ENCODE measurements around the gene AIRE. TPM values are rescaled to one million over a fixed set of nuclear protein-coding genes. Genes with fewer than 3 reads are reported as not detected.
"Not testable (repeated sequence)": the region's sequence is repeated elsewhere in the genome, so short reads cannot be mapped to it uniquely, and the experiment has no call there.

AIRE gene
- total RNA-seq, 1 experiment from 2014 or later = not detected

GRCh38 chr21:44265734-44266270 lies 19.9 kb upstream of the AIRE start:
- no peak for DNase-seq (ENCODE audit: low read depth)

DNA sequence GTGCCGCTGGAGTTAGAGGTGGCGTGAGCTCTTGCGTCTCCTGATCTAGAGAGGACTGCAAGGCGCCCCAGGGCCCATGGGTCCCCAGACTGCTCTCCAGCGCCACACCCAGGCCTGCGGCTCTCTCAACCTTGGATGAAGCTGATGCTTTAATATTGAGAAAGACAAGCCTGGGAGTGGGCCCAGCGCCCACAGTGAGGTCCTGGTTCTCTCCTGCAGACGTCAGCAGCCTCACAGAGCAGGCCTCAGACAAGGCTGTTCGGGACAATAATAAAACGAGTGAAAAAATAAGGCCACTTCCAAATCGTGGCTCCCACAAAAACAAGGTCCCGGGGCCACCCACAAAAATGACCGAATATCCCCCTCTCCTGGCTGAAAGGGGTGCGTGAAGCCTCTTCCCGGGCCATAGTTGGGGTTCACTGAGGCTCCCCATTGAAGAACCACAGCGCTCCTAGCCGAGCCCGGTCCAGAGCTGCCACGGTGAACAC lies 18.0 kb upstream of the AIRE start:
- no peak for DNase-seq (ENCODE audit: low read depth)

DNA sequence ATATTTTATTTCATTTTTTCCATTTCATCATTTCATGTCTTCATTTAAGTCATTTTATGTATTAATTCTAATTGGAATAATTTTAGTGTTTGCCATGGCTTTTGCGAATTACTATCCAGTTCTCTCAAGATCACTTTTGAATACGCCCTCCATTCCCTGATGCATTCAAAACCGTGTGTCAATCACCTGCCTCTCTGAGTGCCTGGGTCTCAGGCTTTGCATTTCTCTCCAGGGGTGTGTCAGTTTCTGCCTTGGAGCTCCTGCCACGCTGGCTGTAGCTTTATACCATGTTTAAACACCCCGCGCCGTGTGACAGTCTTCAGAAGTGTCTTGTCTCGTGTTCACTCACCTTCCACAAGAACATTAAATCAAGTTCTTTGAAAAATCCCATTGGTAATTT lies 16.6 kb upstream of the AIRE start:
- DNase-seq (ENCODE audit: low read depth) = no peak

DNA sequence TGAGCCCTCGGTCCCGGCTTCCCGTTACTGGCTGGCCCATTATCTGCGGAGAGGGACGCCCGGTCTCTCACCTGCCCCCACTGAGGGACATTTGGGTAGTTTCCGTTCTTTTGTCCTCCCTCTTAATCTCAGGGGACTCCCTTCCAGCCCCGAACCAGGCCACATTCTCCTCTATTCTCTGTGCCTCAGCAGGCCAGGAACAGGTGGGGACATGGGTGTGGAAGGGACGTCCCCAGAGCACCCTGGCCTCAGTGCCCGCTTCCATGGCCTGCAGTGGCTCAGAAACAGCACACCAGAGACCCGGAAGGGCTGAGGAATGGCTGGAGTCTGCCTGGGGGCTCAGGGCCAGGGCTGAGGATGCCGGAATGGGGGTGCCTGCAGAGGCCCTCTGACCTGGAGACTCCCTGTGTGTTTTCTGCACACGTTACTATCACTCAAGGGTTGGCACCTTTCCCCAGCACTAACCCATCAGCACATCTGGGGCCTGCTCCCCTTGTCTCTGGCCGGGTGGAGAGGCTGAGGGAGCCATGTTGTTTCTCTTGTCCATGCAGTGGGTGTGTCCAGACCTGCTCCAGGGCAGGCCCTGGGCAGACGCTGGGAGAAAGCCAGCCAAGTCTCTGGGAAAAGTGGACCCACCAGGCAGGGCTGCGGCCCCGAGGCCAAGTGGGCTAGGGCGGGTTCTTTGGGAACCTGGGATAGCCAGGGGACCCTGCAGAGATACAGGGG lies 14.0 kb upstream of the AIRE start:
- DNase-seq (ENCODE audit: low read depth) = no peak

- no peak for DNase-seq (ENCODE audit: low read depth)
Observed at GRCh38 chr21:44272284-44272858, 13.3 kb upstream of the AIRE start.

DNA sequence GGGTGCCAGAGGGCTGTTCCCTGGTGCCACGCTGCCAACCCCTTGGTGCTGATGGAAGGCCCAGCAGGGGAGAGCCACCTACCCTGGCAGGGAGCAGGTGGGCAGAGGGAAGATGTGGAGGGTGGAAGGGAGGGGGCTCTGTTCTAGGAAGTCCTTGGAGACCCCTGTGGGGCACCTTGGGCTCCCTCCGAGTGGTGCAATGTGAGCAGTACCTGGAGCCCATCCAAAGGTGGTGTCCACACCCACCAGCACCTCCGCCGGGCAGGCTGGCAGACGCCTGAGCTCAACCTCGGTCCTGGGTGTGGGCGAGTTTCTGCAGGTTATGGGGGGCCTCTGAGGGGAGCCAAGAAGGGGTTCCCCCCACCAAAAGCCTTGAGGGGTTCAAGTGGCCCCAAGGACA lies 12.6 kb upstream of the AIRE start:
- no peak for DNase-seq (ENCODE audit: low read depth)

DNA sequence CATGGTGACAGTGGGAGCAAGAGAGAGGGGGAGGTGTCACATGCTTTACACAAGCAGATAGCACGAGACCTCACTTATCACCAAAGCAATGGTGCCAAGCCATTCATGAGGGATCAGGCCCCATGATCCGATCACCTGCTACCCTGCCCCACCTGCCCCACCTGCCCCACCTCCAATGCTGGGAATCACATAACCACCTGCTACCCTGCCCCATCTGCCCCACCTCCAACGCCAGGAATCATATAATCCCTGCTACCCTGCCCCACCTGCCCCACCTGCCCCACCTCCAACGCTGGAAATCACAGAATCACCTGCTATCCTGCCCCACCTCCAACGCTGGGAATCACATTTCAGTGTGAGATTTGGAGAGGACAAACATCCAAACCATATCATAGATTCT lies 10.6 kb upstream of the AIRE start:
- no peak for DNase-seq (ENCODE audit: low read depth)

DNA sequence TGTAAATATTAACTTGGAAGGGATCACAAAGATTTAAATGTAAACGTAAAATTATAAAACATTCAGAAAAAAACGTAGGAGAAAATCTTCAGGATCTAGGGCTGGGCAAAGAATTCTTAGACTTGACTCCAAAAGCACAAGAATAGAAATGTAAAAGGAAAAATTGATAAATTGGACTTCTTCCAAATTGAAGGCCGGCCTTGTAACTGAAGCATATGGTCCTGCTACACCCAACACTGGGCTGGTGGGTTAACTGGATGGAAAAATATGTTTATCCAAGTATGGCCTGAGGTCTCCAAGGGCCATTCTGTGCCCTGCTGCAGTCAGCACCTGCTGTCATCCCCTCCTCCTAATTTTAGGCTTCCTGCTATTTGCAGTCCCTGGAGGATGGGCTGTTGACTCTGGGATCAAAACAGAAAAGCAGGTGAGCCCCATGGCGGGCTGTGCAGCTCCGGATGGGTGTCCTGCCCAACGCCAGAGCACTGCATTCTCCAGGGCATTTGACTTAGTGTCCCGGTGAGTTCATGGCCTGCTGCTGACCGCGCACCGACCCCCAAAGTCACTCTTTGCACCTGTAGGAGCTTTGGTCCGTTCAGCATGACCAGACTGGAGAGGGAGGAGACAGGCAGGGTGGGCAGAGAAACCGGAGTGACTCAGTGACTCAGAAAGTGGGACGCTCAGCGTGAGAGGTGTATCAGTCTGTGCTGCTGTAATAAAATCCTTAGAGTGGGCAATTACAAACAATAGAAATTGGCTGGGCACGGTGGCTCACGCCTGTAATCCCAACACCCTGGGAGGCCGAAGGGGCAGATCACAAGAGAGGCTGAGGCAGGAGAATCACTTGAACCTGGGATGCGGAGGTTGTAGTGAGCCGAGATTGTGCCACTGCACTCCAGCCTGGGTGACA lies 6.1 kb upstream of the AIRE start:
- DNase-seq (ENCODE audit: low read depth) = no peak

- DNase-seq (ENCODE audit: low read depth) = no peak
Observed at GRCh38 chr21:44281801-44282200, 3.9 kb upstream of the AIRE start.

DNA sequence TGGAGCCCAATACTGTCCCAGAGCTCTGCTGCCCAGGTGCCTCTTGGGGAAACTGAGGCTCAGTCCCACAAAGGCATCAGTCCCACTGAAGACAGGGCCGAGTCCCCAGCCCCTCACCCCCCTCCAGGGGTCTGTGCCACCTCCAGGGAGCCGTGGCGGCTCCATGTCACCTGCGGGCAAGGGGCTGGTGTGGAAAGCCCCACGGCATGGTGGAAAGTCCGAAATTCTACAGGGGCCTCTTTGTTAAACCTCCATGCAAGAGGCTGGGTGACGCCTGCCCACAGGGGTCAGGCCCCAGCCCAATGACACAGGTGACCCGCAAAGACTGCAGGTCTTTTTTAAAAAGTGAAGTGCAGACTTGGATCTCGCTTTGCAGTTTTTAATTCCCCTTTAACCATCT lies 3.3 kb upstream of the AIRE start:
- DNase-seq (ENCODE audit: low read depth) = no peak

DNA sequence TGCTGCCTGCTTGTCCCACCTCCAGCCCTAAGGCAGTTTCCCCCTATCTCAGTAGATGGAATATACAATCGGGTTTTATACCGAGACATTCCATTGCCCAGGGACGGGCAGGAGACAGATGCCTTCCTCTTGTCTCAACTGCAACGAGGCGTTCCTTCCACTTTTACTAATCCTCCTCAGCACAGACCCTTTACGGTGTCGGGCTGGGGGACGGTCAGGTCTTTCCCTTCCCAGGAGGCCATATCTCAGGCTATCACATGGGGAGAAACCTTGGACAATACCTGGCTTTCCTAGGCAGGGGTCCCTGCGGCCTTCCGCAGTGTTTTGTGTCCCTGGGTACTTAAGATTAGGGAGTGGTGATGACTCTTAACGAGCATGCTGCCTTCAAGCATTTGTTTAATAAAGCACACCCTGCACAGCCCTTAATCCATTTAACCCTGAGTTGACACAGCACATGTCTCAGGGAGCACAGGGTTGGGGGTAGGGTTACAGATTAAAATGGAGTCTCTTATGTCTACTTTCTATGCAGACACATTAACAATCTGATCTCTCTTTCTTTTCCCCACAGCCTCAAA lies 2.4 kb upstream of the AIRE start:
- DNase-seq (ENCODE audit: low read depth) = not testable (repeated sequence)

DNA sequence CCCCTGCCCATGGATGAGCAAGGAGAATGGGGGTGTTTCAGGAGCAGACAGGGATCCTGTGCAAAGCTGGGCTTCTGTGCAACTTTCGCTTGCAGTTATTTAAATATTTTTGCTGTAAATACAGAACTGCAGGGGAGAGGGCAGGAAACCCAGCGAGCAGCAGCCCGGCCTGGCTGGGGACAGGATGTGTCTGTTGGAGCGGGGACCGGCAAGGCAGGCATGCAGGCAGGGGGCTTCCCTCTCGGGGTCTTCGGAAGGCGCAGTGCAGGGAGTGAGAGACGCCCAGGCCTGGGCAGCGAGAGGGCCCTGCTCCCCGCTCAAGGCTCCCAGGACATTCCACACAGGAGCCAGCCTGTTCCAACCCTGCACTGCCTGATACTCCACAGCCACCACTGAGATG lies 1.7 kb upstream of the AIRE start:
- no peak for DNase-seq (ENCODE audit: low read depth)

DNA sequence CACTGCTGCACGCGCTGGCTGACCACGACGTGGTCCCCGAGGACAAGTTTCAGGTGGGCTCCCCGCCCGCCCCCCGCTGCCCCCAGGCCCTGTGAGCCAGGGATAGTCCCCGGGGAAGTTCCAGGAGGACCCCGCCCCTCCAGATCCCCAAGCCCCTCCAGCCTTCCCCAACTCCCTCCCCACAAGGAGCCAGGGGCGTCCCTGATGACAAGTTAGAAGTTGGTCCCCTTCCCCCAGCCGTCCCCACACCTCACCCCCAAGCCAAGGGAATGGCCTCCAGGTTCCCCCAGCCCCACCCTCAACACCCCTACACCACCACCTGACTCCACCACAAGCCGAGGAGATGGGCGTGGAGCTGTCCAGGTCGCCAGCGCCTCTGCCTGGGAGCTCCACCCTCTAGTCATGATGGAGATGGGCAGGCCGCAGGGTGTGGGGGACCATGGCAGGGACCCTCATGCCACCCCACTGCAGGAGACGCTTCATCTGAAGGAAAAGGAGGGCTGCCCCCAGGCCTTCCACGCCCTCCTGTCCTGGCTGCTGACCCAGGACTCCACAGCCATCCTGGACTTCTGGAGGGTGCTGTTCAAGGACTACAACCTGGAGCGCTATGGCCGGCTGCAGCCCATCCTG lies 525 bp downstream of the AIRE start:
- no peak for DNase-seq (ENCODE audit: low read depth)

DNA sequence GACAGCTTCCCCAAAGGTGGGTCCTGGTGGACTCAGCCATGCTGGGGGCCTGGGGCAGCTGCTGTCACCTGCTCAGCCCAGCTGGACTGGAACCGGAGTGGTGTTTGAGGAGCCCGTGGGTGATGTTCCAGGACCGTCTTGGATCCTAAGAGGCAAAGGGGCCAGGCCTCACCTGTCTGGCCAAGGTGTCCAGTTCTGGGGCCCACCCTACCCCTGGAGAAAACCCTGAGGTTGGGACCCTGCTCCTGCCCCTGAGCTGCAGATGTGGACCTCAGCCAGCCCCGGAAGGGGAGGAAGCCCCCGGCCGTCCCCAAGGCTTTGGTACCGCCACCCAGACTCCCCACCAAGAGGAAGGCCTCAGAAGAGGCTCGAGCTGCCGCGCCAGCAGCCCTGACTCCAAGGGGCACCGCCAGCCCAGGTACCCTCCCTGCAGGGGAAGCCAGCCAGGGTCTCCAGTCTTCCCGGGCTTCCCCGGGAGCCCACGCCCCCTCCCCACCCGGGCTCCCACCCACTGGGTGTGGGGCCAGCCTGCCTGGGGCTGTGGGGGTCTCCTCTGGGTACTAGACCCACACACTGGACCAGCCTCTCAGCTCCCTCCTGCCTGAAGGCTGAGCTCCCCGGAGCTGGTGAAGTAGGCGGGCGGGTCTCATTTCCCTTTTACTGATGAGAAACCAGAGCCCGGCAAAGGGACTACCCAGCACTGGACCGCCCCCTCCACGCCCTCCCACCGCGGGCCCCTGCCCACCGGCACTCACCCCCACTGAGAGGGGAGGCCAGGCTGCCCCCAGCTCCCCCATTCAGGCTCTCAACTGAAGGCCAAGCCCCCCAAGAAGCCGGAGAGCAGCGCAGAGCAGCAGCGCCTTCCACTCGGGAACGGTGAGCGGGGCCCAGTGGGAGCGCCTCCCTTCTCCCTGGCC lies 1.3 kb downstream of the AIRE start:
- no peak for DNase-seq (ENCODE audit: low read depth)

DNA sequence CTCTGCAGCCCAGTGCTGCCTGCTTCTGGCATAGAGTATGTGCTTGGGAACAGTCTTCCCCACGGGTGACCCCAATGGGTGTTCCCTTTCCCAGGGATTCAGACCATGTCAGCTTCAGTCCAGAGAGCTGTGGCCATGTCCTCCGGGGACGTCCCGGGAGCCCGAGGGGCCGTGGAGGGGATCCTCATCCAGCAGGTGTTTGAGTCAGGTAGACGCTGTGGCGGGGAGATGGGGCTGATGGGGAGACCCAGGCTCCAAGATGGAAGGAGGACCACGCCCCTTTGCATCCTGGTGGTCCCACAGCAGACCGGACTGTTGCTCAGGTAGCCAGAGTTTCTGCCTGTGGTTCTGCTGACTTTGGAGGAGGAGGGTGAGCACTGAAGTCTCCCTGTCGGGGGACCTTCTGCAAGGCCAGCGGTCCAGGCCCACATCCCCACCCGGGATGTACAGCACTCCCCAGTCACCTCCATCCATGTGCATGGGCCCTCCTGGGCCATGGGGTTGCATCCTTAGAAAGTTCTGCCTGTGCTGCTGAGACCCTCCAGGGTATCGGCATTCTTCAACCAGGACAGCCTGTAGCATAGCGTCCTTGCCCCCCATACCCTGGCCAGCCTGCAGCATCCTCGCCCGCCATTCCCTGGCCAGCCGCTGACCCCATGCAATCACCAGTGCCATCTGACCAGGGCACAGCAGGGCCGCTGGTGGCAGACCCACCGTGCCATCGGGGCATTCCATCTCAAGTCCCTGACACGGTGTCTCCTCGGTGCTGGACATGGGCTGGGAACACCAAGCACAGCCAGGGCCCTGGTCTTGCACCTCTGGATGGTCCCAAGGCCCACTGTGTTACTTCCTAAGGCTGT lies 2.8 kb downstream of the AIRE start:
- DNase-seq (ENCODE audit: low read depth) = no peak

DNA sequence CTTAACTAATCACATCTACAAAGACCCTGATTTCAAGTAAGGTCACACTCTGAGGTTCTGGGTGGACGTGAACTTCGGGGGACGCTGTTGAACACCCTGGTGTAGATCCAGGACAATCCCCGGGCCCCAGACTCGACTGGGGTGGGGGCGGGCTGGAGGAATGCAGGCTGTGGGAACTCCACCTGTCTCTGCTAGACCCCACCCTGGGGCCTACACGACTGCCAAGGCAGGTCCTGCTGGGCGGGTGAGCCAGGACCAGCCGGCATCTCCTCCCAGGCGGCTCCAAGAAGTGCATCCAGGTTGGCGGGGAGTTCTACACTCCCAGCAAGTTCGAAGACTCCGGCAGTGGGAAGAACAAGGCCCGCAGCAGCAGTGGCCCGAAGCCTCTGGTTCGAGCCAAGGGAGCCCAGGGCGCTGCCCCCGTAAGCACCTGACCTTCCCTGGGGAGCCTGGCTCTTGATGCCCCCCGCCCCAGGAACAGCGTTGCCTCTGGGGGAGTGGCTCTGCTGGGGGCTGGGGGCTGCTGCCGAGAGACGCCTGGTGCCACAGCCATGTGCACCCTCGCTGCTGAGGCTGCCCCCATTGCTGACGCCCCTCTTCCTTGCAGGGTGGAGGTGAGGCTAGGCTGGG lies 3.8 kb downstream of the AIRE start:
- DNase-seq (ENCODE audit: low read depth) = no peak

GRCh38 chr21:44290327-44291077 lies 4.8 kb downstream of the AIRE start:
- DNase-seq (ENCODE audit: low read depth) = no peak

Measured in RPMI7951 (cell line).